H1 (cell line): ENCODE results near the gene PLK4. TPM values are rescaled to one million over a fixed set of nuclear protein-coding genes. Genes with fewer than 3 reads are reported as not detected.
"Not testable (repeated sequence)": the region's sequence is repeated elsewhere in the genome, so short reads cannot be mapped to it uniquely, and the experiment has no call there.

Experiments used
- CTCF ChIA-PET: fragments of 300-600 bp; sonication (Branson Sonifier 250); formaldehyde crosslinking; loops from one replicate; lab custom pipeline; 2021; ENCODE audit not compliant: partially characterized antibody; lab: Charles Lee
- POLR2A ChIA-PET: fragments of 300-600 bp; sonication (Branson Sonifier 250); formaldehyde crosslinking; loops from one replicate; lab custom pipeline; 2021; ENCODE audit warnings: inconsistent platforms; ENCODE audit not compliant: partially characterized antibody; lab: Charles Lee
- DNase-seq, 2 experiments: peaks; one replicate each; pipeline versions ENCODE4 v3.0.0 to v3.0.0-alpha.2; 2010 to 2022; ENCODE audit warnings: low spot score in 2 of 2, low read depth in 1 of 2, mixed read lengths in 1 of 2
- FAIRE-seq: peaks from 2 replicates; lab custom pipeline; 2011; peaks lifted over from hg19 to GRCh38; lab: Jason Lieb, UNC
- H2AFZ ChIP-seq: 2 replicates; pipeline ENCODE4 v1.8.1; 2012; ENCODE audit warnings: low read length, inconsistent platforms
- H2AK5ac ChIP-seq: 2 replicates; pipeline ENCODE4 v1.6.1; 2013; ENCODE audit warnings: low read depth, low read length
- H2BK120ac ChIP-seq: replicated peaks from 2 replicates; pipeline ENCODE3; 2013; ENCODE audit warnings: low read depth, low read length, inconsistent platforms
- H2BK12ac ChIP-seq: 2 replicates; pipeline ENCODE4 v1.6.1; 2013; ENCODE audit warnings: low read depth, low read length
- H2BK15ac ChIP-seq: 2 replicates; pipeline ENCODE4 v1.6.1; 2013; ENCODE audit warnings: low read length
- H2BK20ac ChIP-seq: 2 replicates; pipeline ENCODE4 v1.6.1; 2013; ENCODE audit warnings: low read length
- H2BK5ac ChIP-seq: 2 replicates; pipeline ENCODE4 v1.6.1; 2013; ENCODE audit warnings: low read depth, low read length
- H3K14ac ChIP-seq: 2 replicates; pipeline ENCODE4 v1.6.1; 2013; ENCODE audit warnings: inconsistent platforms; ENCODE audit not compliant: insufficient read length
- H3K18ac ChIP-seq: 2 replicates; pipeline ENCODE4 v1.6.1; 2013; ENCODE audit warnings: low read length; ENCODE audit errors: extremely low read depth
- H3K23ac ChIP-seq: 2 replicates; pipeline ENCODE4 v1.6.1; 2013; ENCODE audit warnings: inconsistent platforms; ENCODE audit not compliant: insufficient read length
- H3K23me2 ChIP-seq: 2 replicates; pipeline ENCODE4 v1.6.1; 2013; ENCODE audit warnings: low read depth, low read length
- H3K27ac ChIP-seq: 2 replicates; pipeline ENCODE4 v1.6.1; 2011; ENCODE audit warnings: low read depth, low read length, inconsistent platforms
- H3K27me3 ChIP-seq, 4 experiments: replicated peaks in 1 of 4; 1 replicate in 1 of 4; 2 replicates in 3 of 4; pipeline versions ENCODE4 v1.6.1 to v1.8.1; 2011 to 2013; ENCODE audit warnings: low read length in 3 of 4, mild to moderate bottlenecking in 3 of 4, inconsistent platforms in 2 of 4, mixed read lengths in 2 of 4, moderate library complexity in 1 of 4; ENCODE audit not compliant: control insufficient read depth in 3 of 4, insufficient read depth in 3 of 4; ENCODE audit errors: extremely low read depth in 1 of 4
- H3K36me3 ChIP-seq, 4 experiments: 2 replicates each; pipeline versions ENCODE4 v1.6.1 to v1.8.1; 2011 to 2013; ENCODE audit warnings: mild to moderate bottlenecking in 4 of 4, low read length in 3 of 4, moderate library complexity in 2 of 4, control low read depth in 1 of 4, inconsistent platforms in 1 of 4; ENCODE audit not compliant: insufficient read depth in 4 of 4, control insufficient read depth in 2 of 4
- H3K4ac ChIP-seq: replicated peaks from 2 replicates; pipeline ENCODE3; 2013; ENCODE audit warnings: low read length, low read depth, mixed read lengths, inconsistent platforms; ENCODE audit not compliant: insufficient read length
- H3K4me1 ChIP-seq, 4 experiments: replicated peaks in 1 of 4; 1 replicate in 1 of 4; 2 replicates in 3 of 4; pipeline versions ENCODE4 v1.6.1 to v1.8.1; 2011 to 2013; ENCODE audit warnings: low read length in 3 of 4, inconsistent platforms in 2 of 4, mixed read lengths in 1 of 4; ENCODE audit not compliant: insufficient read depth in 4 of 4, control insufficient read depth in 3 of 4
- H3K4me2 ChIP-seq, 2 experiments: 2 replicates each; pipeline versions ENCODE4 v1.6.1 to v1.8.1; 2011 to 2013; ENCODE audit warnings: low read depth in 2 of 2, low read length in 2 of 2, control low read depth in 1 of 2, inconsistent platforms in 1 of 2, mild to moderate bottlenecking in 1 of 2; ENCODE audit not compliant: insufficient read depth in 1 of 2
- H3K4me3 ChIP-seq, 4 experiments: fragments of 200-600, 300-600 bp in 1 of 4; sonication (generic), shearing (Covaris generic), sonication (Bioruptor Twin) in 1 of 4; 2 replicates each; pipeline versions ENCODE4 v1.5.1 to v1.8.1; 2011 to 2016; ENCODE audit warnings: low read length in 4 of 4, low read depth in 3 of 4, control low read depth in 2 of 4, inconsistent platforms in 2 of 4, mild to moderate bottlenecking in 2 of 4, mixed read lengths in 1 of 4, moderate library complexity in 1 of 4; ENCODE audit not compliant: insufficient read depth in 2 of 4; ENCODE audit errors: extremely low read depth in 1 of 4
- H3K56ac ChIP-seq: replicated peaks from 2 replicates; pipeline ENCODE3; 2013; ENCODE audit warnings: low read depth, mild to moderate bottlenecking, mixed read lengths, low read length, inconsistent platforms; ENCODE audit not compliant: insufficient read length
- H3K79me1 ChIP-seq: 2 replicates; pipeline ENCODE4 v1.6.1; 2013; ENCODE audit warnings: low read depth, low read length, control low read depth
- H3K79me2 ChIP-seq, 2 experiments: 2 replicates each; pipeline versions ENCODE4 v1.6.1 to v1.8.1; 2012 to 2013; ENCODE audit warnings: low read length in 2 of 2, mild to moderate bottlenecking in 2 of 2, inconsistent platforms in 1 of 2; ENCODE audit not compliant: insufficient read depth in 2 of 2, control insufficient read depth in 1 of 2
- H3K9ac ChIP-seq, 4 experiments: replicated peaks in 1 of 4; 1 replicate in 1 of 4; 2 replicates in 3 of 4; pipeline versions ENCODE4 v1.6.1 to v1.8.1; 2011 to 2013; ENCODE audit warnings: low read depth in 3 of 4, low read length in 3 of 4, control low read depth in 2 of 4, mild to moderate bottlenecking in 2 of 4, moderate library complexity in 2 of 4, inconsistent platforms in 1 of 4; ENCODE audit errors: extremely low read depth in 1 of 4
- H3K9me3 ChIP-seq, 2 experiments: 2 replicates each; pipeline versions ENCODE4 v1.6.1 to v1.8.1; 2012 to 2013; ENCODE audit warnings: mild to moderate bottlenecking in 2 of 2, moderate library complexity in 2 of 2, control low read depth in 1 of 2, inconsistent platforms in 1 of 2, low read depth in 1 of 2, low read length in 1 of 2, mixed read lengths in 1 of 2; ENCODE audit not compliant: insufficient read depth in 2 of 2
- H4K20me1 ChIP-seq, 2 experiments: replicated peaks in 1 of 2; 2 replicates each; pipeline versions ENCODE3 to v1.8.1; 2011 to 2013; ENCODE audit warnings: inconsistent platforms in 2 of 2, low read length in 2 of 2, mild to moderate bottlenecking in 1 of 2; ENCODE audit not compliant: insufficient read depth in 2 of 2, control insufficient read depth in 1 of 2
- H4K5ac ChIP-seq: 2 replicates; pipeline ENCODE4 v1.6.1; 2013; ENCODE audit warnings: low read length, low read depth, mixed read lengths, inconsistent platforms; ENCODE audit not compliant: insufficient read length
- H4K8ac ChIP-seq: 2 replicates; pipeline ENCODE4 v1.8.0; 2013; ENCODE audit warnings: mild to moderate bottlenecking, moderate library complexity, low read length, inconsistent platforms; ENCODE audit not compliant: insufficient read depth; ENCODE audit errors: extremely low read depth
- H4K91ac ChIP-seq: replicated peaks from 2 replicates; pipeline ENCODE3; 2013; ENCODE audit warnings: low read length, mixed read lengths, inconsistent platforms; ENCODE audit not compliant: insufficient read length
- KDM1A ChIP-seq: fragments of 200-600, 300-600 bp; sonication (generic); IDR thresholded peaks from 2 replicates; pipeline ENCODE4 v1.7.1; 2016; ENCODE audit warnings: mild to moderate bottlenecking, low read length, borderline replicate concordance
- WGBS, 2 experiments: shearing (Covaris generic) in 1 of 2; methylation state at CpG; one replicate each; pipeline versions ENCODE4 v1.1.6 to v1.1.7; 2013 to 2015; ENCODE audit warnings: low lambda C conversion rate in 2 of 2, mixed read lengths in 2 of 2, inconsistent platforms in 1 of 2, low coverage in 1 of 2, missing lambda C conversion rate in 1 of 2; ENCODE audit not compliant: insufficient replicate concordance in 2 of 2, insufficient coverage in 1 of 2, insufficient read length in 1 of 2; ENCODE audit errors: extremely low coverage in 1 of 2, missing lambda C conversion rate in 1 of 2; 5-methylcytosine and 5-hydroxymethylcytosine counted together
- polyA plus RNA-seq, 7 experiments: library from polyadenylated mRNA; depleted of rRNA in 3 of 7; stranded (reverse) in 5 of 7; unstranded in 2 of 7; fragments of >200 nt in 5 of 7; fragments of 200-250 nt in 2 of 7; gene quantifications; 1 replicate in 5 of 7; 2 replicates in 1 of 7; 4 replicates in 1 of 7; pipeline versions ENCODE4 v1.2.1 to v1.2.3, GENCODE V29; 2011 to 2013; ENCODE audit warnings: missing spikeins in 2 of 7, mixed read lengths in 2 of 7
- total RNA-seq: library from RNA; stranded (reverse); fragmentation: NEBNext Ultra II Directional; extraction: Animal tissue kit (Norgen Biotek cat#: 25700); gene quantifications from 2 replicates; pipeline ENCODE4 v1.2.1, GENCODE V29; 2021

PLK4 gene
- total and polyA plus RNA-seq, 2 of the 8 experiments (the other 6 are each of a cell fraction or from before 2014, with no cell fraction given), result 23.3 to 35.2 TPM

GRCh38 chr4:127899682-127900081 lies 19.0 kb downstream of the PLK4 start:
- 96% methylated on average over 4 of the region's 4 CpGs; no CpG with 5 or more reads in 1 of the 2 experiments for WGBS, 2 experiments
- H2BK5ac ChIP-seq, result not testable (repeated sequence)

More at GRCh38 chr4:127899682-127900081, 19.0 kb downstream of the PLK4 start:
- H3K23me2 ChIP-seq, H2BK15ac ChIP-seq, H3K14ac ChIP-seq, H3K56ac ChIP-seq, H3K27me3 ChIP-seq, FAIRE-seq, H3K79me2 ChIP-seq, H4K8ac ChIP-seq, CTCF ChIA-PET, H3K18ac ChIP-seq, H3K79me1 ChIP-seq, H2BK12ac ChIP-seq, H3K4ac ChIP-seq, H2BK20ac ChIP-seq, H3K9me3 ChIP-seq, H2BK120ac ChIP-seq, H2AFZ ChIP-seq, H3K4me2 ChIP-seq, H3K9ac ChIP-seq, H4K20me1 ChIP-seq, H3K23ac ChIP-seq, H3K4me3 ChIP-seq, H2AK5ac ChIP-seq, DNase-seq, H4K5ac ChIP-seq, H3K27ac ChIP-seq, H3K4me1 ChIP-seq, H4K91ac ChIP-seq: not testable (repeated sequence)
- POLR2A ChIA-PET, result interaction anchor here (0.7 kb wide), 1 partner anchor 11 kb away, joined by 3 read pairs; no protein-coding TSS in a partner anchor
- 0 out of 2 replicates have a peak, but pooled peaks have one; percentile 48 for TF ChIP-seq KDM1A
- H3K36me3 ChIP-seq, result peaks cover 0 to 39% (median 22%) of the 10 kb centered on the region in 4 experiments; a peak in 7 of 8 replicates
